Measurements from ENCODE around the gene PTTG1IP.
"Not testable (repeated sequence)": the region's sequence is repeated elsewhere in the genome, so short reads cannot be mapped to it uniquely, and the experiment has no call there.

The PTTG1IP gene

DNA sequence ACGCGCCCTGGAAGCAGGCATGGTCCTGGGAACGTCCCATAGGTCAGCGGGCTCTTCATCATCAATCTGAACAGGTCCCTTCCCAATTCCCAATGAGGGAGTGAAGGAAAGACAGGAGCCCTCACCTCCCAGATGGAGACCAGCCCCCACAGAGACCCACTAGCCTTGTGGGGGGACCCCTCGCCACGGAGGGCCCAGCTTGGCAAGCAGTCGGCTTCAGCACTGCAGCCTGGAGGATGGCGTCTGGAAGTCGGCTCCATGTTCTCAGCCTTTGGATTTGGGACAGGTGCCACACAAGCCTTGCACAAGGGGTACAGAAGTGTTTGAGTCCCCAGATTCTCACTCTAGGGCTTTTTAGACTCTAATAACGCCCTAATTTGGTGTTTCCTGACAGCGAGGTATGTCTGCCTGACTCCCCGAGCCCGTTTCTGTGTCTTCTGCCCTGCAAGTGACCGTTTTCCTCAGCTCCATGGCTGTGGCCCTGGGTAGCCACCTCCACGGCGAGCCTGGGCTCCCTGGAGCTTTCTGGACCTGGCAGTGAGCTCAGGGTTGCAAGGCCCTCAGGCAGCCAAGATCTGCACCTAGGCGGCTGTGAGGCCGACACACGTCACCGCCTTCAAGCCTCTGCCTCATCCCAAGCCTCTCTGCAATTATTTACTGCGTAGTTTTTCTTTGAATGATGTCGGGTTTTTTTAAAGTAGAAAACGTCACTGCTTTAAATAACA is 30.6 kb downstream of the PTTG1IP start:
- DNase-seq, result no peak

DNA sequence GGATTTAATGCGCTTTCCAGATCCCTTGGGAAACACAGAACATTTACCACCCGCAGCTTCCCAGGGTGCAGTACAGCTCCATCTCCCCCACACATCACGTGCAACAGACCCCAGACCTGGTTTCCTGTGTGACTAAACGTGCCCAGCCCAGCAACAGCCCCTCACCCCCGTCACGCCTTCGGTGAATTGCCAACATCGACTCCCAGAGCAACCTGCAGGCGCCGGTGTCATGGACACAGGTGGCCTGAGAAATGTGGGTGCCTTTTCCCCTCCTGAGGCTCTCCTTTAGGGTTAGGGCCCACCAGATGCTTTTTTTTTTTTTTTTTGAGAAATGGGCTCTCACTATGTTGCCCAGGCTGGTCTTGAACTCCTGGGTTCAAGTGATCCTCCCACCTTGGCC is 31.4 kb downstream of the PTTG1IP start:
- no peak for DNase-seq

DNA sequence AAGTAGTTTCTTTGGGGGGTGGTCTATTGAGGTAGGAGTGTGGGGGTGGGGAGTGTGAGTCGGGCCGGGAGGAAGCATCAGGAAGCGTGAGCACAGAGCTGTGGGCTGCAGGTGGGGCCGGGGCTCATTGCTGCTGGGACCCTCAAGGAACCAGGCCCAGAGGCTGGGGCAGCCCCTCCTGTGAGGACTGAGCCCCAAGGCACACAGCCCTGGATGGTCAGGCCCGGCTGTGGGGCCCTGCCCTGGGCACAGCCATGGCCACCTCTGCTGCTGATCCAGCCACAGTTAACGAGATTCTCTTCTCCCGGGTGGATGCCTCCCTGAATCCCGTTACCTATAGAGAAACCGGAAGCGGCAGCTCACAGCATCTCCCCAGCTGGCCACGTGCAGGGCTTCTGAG is 32.7 kb downstream of the PTTG1IP start:
- DNase-seq, result no peak

DNA sequence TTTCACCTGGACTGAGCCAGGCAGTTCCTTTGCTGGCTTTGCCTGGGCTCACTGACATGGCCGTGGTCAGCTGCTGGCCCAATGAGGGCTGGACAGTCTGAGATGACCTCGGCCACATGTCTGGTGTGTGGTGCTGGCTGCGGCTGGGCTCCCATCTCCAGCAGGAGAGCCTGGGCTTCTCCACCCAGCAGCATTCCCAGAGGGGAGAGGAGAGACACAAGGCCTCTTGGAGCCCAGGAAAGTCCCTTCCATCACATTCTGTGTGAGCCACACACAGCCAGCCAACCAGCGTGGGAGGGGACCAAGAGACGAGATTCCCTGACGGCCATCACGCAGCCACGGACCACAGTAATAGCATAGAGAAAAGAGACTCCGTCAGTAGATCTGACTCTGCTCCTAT is 34.5 kb downstream of the PTTG1IP start:
- DNase-seq, result no peak

DNA sequence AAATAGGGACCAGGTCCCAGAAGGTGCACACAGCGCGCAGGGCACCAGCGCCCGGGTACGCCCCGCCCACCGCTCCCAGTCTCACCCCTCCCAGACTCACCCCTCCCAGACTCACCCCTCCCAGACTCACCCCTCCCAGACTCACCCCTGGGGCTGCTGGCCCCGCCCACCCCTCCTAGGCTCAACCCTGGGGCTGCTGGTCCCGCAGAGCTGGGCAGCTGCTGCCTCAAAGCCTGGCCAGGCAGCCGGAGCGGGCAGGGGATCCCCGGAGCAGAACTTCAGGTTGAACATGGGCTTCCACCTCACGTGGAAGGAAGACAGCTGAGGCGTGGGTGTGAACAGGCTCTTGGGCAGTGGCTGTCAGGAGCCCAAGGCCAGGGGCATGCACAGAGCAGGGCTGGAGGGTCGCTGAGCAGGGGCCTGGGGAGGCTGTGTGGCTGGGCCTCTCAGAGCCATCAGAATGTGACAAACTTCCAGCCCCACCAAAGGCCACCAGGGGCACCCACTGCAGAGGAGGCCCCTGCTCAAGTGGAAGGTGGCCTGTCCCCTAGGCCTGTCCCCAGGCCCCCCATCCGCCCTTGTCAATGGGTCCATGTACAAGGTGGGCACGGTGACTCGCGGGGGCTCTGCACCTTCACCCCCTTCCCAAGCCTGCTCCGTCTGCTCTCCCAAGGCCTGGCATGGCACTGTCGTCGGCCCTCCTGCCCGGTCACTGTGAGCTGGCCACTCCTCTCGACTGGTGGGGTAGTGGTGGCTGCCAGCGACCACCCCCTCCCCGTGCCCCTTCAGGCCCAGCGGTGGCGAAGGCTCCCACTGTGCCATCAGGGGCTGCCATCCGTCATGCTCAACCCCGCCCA is 35.2 kb downstream of the PTTG1IP start:
- no peak for DNase-seq

DNA sequence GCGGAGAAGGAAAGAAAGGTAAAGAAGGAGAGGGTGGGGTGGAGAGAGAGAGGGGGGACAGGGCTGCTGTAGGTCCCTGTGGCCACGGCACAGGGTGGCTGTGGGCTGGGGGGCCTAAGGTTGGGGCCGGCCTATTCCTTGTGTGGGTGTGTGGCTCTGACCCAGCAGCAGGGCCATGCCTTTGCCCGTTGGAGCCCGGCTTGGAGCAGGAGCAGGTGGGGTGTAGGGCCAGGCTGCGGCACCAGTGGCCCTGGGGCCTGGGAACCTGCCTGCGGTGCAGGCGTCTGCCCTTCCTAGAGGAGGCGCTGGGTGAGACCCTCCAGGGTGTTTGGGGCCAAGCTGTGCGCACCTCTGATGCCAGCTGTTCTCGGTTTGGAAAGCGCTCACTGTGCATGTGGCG is 36.0 kb downstream of the PTTG1IP start:
- no peak for DNase-seq

DNA sequence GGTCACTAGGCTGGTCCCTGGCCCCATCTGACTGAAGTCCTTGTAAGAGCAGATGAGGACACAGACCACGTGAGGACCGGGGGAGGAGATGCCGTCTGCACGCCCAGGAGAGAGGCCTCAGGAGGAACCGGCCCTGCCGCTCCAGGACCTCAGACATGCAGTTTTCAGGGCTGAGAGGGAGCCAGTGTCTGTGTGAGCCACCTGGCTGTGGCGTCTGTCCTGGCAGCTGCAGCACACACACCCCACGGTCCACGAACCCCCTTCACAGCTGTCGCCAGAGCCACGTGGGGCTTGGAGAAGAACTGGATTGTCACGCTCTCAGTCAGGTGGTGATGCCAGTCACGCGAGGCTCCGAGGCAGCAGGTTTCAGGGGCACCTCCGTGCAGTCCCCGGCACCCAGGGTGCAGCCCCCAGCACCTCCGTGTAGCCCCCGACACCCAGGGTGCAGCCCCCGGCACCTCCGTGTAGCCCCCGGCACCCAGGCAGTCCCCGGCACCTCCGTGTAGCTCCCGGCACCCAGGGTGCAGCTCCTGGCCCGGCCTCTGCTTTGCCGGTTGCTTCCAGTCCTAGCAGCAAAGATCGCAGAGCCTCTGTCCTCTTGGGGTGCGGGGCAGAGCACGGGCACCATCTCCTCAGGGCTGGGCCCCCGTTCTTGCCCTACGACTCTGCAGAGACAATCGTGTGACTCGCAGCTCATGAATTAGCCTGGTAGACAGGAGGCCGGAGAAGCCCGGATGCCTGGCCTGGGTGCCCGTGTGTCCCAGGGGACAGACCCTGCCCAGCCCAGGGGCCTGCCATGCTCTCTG is 36.6 kb downstream of the PTTG1IP start:
- no peak for DNase-seq

DNA sequence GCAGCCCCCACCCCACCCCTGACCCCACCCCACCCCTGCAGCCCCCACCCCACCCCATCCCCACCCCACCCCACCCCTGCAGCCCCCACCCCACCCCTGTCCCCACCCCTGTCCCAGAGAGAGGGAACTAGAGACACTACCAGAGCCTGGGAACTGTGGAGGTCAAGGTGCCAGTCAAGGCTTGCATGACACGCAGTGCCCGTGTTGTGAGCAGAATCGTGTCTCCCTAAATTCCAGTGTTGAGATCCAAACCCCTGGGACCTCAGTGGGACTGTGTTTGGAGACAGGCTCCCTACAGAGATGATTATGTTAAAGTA is 37.2 kb downstream of the PTTG1IP start:
- no peak for DNase-seq

DNA sequence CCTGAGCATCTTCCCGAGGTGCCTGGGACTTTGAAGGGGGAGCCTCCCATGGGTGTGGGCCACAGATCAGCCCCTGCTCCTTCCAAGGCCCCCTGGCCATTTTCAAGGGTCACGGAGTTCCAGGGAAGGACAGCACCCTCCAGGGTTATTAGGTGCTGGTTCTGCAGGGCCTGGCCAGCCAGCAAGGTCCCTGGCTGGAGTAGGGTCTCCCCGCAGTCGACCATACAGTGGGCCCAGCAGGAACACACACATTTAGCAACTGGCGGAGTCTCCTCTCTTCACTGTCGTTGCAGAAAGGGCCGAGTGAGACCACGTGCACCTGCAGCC is 37.9 kb downstream of the PTTG1IP start:
- no peak for DNase-seq

DNA sequence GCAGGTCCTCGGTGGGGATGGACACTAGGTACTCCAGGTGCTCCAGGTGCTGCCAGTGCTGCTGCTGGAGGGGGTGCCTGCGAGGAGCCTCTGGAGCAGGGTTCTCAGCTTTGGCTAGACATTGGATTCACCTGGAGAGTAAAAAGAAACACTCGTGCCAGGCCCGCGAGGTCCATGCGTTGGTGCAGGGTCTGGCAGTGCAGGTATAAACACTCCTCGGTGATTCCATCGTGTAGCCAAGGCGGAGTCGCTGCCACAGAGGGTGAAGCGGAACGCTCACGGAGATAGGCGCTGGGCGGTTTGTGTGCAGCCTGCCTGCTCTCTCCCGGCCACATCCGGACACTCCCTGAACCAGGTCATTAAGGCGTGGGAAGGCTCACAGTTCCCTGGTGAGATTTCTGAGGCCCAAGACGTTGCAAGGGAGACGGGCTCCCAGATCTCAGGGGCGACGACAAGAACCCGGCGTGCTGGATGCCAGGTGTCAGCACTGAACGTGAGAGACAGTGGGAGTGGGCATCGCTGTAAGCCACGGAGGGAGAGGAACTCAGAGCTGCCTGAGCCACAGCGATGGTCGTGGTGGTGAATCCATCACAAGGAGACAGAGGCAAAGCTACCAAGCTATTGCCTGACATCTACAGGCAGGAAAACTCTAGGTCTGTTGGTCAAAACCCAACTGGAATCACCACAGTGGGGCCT is 38.4 kb downstream of the PTTG1IP start:
- DNase-seq, result no peak

DNA sequence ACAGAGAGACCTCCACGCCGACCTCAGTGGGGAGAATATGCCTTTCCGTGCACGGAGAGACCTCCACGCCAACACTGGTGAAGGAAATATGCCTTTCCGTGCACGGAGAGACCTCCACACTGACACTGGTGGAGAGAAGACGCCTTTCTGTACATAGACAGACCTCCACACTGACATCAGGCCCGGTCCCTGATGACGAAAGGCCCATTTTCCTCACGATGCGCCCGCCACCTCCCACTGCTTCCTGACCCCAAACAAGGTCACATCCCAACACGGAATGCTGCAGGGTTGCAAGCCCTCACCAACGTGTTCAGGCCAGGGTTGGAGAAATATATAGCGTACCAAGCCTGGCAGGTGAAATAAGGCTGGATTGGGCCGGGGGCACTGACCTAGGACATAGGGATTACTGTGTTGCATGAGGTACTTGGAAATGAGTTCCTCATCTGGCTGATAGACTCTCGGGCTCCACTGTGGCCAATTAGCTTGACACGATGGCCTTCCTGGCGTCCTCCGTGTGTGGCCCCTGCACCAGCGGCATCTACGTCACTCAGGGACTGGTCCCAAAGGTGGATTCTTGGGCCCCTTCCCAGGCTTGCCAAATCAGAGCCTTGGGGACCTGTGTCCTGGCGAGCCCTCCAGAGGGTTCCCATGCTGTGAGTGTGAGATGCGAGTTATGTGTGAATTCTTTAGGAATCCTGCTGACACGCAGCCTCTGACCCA is 39.1 kb downstream of the PTTG1IP start:
- no peak for DNase-seq

DNA sequence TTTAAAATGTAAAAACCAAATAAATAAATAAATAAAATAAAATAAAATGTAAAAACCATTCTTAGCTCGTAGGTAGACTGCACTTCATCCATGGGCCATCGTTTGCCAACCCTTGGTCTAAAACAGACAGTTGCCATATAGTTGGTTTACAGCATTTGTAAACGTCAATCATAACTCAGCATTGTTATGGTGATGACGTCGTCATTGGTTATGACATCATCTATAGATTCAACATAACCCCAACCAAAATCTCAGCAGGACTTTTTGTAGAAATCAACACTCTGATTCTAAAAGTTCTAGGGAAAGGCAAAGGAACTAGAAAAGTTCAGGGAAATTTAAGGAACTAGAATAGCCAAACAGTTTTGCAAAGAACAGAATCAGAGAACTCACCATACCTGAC is 39.8 kb downstream of the PTTG1IP start:
- no peak for DNase-seq

DNA sequence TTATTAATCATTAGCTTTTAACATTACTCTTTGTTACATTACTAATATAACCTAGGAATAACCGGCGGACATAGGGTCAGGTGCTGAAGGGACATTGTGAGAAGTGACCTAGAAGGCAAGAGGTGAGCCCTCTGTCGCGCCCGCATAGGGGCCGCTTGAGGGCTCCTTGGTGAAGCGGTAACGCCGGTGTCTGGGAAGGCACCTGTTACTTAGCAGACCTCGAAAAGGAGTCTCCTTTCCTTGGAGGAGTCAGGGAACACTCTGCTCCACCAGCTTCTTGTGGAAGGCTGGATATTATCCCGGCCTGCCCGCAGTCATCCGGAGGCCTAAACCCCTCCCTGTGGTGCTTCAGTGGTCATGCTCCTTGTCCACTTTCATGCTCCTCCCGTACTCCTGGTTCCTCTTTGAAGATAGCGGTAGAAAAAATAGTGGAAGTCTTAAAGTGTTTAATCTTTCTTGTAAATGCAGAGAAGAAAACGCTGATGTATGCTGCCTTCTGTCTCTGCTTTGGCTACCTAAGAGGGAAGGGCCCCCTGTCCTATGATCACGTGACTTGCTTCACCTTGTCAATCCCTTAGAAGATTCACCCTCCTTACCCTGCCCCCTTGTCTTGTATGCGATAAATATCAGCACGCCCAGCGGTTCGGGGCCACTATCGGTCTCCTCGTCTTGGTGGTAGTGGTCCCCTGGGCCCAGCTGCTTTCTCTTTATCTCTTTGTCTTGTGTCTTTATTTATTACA is 40.8 kb downstream of the PTTG1IP start:
- DNase-seq, result not testable (repeated sequence)

DNA sequence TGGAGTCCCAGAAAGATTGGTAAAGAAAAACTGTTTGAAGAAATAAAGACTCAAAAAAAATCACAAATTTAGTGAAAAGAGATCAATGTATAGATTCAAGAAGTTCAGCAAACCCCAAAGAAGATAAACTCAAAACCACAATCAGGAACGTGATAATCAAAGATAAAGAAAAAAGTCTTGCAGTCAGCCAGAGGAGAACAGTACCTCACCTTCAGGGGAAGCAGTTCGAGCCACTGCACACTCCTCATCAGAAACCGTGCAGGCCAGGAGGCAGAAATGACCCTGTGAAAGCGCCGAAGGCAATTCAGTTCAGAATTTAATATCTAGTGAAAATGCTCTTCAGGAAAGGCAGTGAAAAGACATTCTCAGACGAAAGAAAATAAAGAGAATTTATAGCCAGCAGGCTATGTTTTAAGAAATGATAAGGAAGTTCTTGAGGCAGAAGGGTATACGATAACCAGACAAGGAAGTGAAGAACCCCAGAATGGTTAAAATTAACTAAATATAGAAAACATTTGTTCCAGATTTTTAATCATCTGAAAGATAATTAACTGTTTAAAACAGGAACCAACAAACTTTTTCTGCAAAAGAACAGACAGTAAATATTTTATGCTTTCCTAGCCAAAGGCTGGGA is 42.1 kb downstream of the PTTG1IP start:
- DNase-seq, result no peak

DNA sequence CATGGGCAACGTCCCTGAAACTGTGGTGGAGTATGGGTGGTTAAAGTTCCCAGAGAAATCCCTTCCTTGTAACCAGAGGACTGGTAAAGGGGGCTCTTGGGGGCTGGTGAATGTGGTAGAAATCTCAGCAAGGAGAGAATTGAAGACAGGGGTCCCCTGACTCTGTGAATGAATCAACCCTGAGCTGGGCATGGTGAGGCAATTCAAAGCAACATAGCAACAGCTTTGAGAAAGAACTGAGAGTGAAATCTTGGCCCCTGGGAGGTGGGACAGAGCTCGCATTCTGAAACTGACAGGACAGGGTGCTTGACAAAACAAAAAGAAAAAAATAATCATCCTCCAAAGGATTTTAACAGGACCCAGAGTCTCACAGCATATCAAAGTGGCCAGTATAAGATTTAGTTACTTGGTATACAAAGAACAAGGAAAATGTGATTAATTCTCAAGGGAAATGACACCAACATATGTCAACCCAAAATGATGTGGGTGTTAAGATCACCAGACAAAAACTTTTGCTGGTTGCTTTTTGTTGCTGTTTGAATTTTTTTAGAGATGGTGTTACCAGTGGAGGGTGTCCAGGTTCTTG is 43.9 kb downstream of the PTTG1IP start:
- DNase-seq, result no peak

DNA sequence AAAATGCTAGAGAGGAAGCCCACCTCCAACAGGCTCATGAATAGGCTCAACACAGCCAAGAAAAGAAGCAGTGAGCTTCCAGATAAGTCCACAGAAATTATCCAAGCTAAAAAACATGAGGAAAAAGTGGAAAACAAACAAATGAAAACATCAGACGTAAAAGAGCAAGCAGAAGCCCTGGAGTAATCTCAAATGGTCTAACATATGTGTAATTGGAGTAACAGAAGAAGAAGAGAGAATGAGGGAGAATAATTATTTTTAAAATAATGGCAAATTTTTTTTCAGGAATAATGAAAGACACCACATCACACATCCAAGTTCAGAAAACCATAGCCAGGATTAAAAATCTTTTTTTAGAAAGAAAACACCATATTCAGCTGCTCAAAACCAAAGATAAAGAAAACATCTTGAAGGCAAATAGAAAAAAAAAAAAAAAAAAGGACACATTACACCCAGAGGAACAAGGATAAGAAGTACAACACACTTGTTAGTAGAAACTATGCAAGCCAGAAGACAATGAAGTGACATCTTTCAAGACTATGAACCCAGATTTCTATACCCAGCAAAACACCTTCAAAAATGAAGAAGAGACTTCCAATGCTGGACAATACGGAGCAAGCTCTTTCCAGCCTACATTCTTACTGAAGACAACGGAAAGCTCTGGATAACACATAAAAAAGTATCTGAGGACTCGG is 45.0 kb downstream of the PTTG1IP start:
- DNase-seq, result no peak

DNA sequence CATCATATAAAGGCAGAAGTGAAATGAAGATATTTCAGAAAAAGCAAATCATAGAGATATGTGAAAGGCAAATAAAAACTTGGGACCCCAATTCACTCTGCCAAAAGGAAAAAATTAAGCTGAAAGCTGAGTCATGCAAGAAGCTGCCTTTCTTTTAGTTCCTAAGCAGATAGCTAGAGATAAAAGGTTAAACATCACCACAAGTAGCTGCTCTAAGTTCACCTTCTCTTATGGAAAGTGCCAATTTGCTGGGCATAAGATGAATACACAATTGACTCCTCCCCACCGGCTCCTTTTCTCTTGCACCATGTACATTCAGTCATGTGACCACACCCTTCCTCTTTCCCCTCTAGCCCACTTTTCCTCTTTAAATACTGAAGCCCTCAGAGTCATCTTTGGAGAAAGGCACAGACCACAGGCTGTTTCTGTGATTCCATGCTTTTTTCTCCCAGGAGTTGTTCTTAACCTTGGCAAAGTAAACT is 50.3 kb downstream of the PTTG1IP start:
- DNase-seq, result no peak

DNA sequence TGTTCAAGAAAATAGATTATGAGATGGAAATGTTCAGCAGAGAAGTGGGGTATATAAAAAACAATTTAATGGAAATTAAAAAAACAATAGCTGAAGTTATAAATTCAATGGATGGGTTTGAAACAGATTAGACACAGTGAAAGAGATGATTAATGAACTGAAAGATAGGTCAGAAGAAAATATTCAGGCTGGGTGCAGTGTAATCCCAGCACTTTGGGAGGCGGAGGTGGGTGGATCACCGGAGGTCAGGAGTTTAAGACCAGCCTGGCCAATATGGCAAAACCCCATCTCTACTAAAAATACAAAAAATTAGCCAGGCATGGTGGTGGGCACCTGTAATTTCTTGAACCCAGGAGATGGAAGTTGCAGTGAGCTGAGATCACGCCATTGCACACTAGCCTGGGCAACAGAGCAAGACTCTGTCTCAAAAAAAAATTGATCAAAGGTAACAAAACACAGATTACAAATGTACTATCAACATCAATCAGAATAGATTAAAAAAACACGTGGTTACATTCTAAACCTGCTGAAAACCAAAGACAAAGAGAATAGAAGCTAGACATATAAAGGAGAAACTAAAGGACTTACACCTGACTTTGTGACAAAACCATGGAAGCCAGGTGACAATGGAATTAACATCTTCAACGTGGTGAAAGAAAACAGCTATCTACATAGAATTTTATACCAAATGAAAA is 50.9 kb downstream of the PTTG1IP start:
- no peak for DNase-seq

DNA sequence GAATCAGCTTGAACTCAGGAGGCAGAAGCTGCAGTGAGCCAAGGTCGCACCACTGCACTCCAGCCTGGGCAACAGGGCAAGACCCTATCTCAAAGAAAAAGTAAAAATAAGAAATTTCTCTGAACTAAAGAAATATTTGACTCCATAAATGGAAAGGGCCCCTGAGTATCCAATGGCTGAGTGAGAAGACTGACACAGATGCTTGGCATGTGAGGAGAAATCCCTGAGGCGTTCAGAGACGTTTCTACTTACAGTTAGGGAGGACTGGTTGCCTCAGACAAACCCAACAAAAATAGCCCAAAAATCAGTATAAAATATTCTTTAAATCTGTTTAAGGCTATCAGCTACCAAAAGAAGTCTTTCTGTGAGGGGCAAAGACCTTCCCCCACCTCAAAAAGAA is 52.6 kb downstream of the PTTG1IP start:
- DNase-seq, result no peak

Measured in CD4-positive, alpha-beta T cell treated with Interferon alpha-2 for 1 hour (primary cell).